Measurements from ENCODE around the gene FOXD2.

FOXD2 gene

GRCh38 chr1:47439819-47440598 lies 2.2 kb downstream of the FOXD2 start:
- H3K4me3 ChIP-seq (ENCODE audit: low read depth, low read length): no peak overlapping the region
- TF ChIP-seq CTCF (IDR thresholded peaks at IDR 0.05; ENCODE audit: low read depth, low read length, missing control alignments): no peak
- no peak for DNase-seq (ENCODE audit: low read depth)

- no peak for TF ChIP-seq CTCF (IDR thresholded peaks at IDR 0.05; ENCODE audit: low read depth, low read length, missing control alignments)
- H3K4me3 ChIP-seq (ENCODE audit: low read depth, low read length): no peak overlapping the region
- DNase-seq (ENCODE audit: low read depth): no peak
Observed at GRCh38 chr1:47440599-47441081, 2.8 kb downstream of the FOXD2 start.

GRCh38 chr1:47441450-47442106 lies 3.7 kb downstream of the FOXD2 start:
- H3K4me3 ChIP-seq (ENCODE audit: low read depth, low read length): no peak overlapping the region
- no peak for TF ChIP-seq CTCF (IDR thresholded peaks at IDR 0.05; ENCODE audit: low read depth, low read length, missing control alignments)
- DNase-seq (ENCODE audit: low read depth): no peak

GRCh38 chr1:47442202-47442601 lies 4.4 kb downstream of the FOXD2 start:
- TF ChIP-seq CTCF (IDR thresholded peaks at IDR 0.05; ENCODE audit: low read depth, low read length, missing control alignments): no peak
- no peak overlapping the region for H3K4me3 ChIP-seq (ENCODE audit: low read depth, low read length)
- no peak for DNase-seq (ENCODE audit: low read depth)

GRCh38 chr1:47442842-47443529 lies 5.1 kb downstream of the FOXD2 start:
- H3K4me3 ChIP-seq (ENCODE audit: low read depth, low read length): no peak overlapping the region
- TF ChIP-seq CTCF (IDR thresholded peaks at IDR 0.05; ENCODE audit: low read depth, low read length, missing control alignments): no peak
- DNase-seq (ENCODE audit: low read depth): no peak

GRCh38 chr1:47443530-47444296 lies 5.9 kb downstream of the FOXD2 start:
- no peak for TF ChIP-seq CTCF (IDR thresholded peaks at IDR 0.05; ENCODE audit: low read depth, low read length, missing control alignments)
- no peak for DNase-seq (ENCODE audit: low read depth)
- H3K4me3 ChIP-seq (ENCODE audit: low read depth, low read length): no peak overlapping the region

Measured in GM12864 (cell line).